IPS-20b (cell line): ENCODE data around the gene STAT3.
"Not testable (repeated sequence)": the region's sequence is repeated elsewhere in the genome, so short reads cannot be mapped to it uniquely, and the experiment has no call there.

Experiments
- H3K27ac ChIP-seq: one replicate; pipeline ENCODE4 v1.5.1; 2013; ENCODE audit warnings: low read length
- H3K27me3 ChIP-seq: 2 replicates; pipeline ENCODE4 v1.6.1; 2013; ENCODE audit warnings: mild to moderate bottlenecking, low read length, inconsistent platforms; ENCODE audit not compliant: insufficient read depth
- H3K36me3 ChIP-seq: 2 replicates; pipeline ENCODE4 v1.6.1; 2013; ENCODE audit warnings: low read depth, mild to moderate bottlenecking, inconsistent platforms, low read length, moderate library complexity; ENCODE audit not compliant: insufficient read depth
- H3K4me1 ChIP-seq: 2 replicates; pipeline ENCODE4 v1.6.1; 2013; ENCODE audit warnings: mild to moderate bottlenecking, control low read depth, inconsistent platforms, low read length, moderate library complexity; ENCODE audit not compliant: insufficient read depth
- H3K4me3 ChIP-seq: 2 replicates; pipeline ENCODE4 v1.5.1; 2013; ENCODE audit warnings: mild to moderate bottlenecking, low read length, inconsistent platforms
- H3K9ac ChIP-seq: 2 replicates; pipeline ENCODE4 v1.6.1; 2013; ENCODE audit warnings: low read depth, mild to moderate bottlenecking, inconsistent platforms, low read length, moderate library complexity
- H3K9me3 ChIP-seq: 2 replicates; pipeline ENCODE4 v1.6.1; 2013; ENCODE audit warnings: mild to moderate bottlenecking, low read depth, low read length, inconsistent platforms; ENCODE audit not compliant: insufficient read depth

Gene STAT3

DNA sequence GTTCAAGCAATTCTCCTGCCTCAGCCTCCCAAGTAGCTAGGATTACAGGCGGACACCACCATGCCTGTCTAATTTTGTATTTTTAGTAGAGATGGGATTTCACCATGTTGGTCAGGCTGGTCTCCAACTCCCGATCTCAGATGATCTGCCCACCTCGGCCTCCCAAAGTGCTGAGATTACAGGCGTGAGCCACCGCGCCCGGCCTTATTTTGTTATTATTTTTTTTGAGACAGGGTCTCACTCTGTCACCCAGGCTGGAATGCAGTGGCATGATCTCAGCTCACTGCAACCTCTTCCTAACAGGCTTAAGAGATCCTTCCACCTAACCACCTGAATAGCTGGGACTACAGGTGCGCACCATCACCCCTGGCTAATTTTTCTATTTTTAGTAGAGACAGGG lies 7.4 kb upstream of the STAT3 start:
- not testable (repeated sequence) for H3K27me3 ChIP-seq, H3K4me3 ChIP-seq, H3K9me3 ChIP-seq, H3K4me1 ChIP-seq, H3K36me3 ChIP-seq, H3K27ac ChIP-seq, H3K9ac ChIP-seq

DNA sequence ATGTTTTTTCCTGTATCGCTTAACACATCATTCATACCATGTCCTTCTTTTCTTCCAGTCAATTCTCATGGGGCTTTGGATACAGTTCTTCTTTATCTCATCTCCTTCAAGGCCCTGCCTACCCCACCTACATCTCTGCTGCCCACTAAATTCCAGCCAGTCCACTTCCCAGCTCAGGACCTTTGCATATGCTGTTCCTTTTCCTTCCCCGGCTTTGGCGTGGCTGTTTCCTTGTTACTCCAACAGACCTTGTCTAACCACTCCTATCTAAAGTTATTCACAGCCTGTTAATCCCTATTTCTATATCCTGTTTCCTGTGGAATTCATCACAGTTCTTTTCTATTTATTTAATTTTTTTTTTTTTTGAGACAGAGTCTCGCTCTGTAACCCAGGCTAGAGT lies 6.6 kb upstream of the STAT3 start:
- H3K9ac ChIP-seq: no peak overlapping the region
- H3K9me3 ChIP-seq: no peaks in the 10 kb centered on the region; the same call in 1 of the 2 replicates
- no peaks in the 10 kb centered on the region for H3K27me3 ChIP-seq
- peaks cover 3% of the 10 kb centered on the region; the same call in 1 of the 2 replicates for H3K4me1 ChIP-seq
- no peaks in the 10 kb centered on the region for H3K36me3 ChIP-seq
- no peak overlapping the region for H3K27ac ChIP-seq
- no peak overlapping the region for H3K4me3 ChIP-seq

DNA sequence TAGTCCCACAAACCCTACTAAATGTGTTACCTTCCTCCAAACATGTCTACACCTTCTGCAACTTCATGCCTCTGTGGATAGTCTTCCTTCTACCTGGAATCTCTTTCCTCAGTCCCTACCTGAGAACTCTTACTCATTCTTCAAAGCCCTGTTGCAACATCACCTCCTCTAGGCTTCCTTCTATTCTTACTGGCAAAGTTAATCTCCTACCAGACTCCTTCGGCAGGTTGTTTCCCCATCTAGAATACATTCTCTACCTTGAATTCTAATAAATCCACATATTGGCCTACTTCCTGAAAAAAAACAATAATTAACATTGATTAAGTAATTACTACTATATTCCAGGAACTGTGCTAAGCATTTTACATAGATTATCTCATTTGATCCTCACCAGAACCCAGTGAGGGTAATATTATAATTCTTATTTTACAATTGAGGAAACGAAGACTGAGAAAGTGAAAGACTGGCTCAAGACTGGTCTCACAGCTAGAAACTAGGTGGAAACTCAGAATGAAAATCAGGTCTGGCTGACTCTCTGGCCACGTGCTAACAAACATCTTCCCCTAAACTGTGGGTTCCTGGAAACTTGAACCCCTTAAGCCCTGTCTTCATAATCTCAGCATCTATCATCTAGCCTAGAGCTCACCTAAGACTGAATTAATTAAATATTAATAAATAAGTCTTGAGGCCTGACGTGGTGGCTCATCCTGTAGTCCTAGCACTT lies 4.6 kb upstream of the STAT3 start:
- peaks cover 10% of the 10 kb centered on the region; the same call in 1 of the 2 replicates for H3K4me1 ChIP-seq
- H3K27ac ChIP-seq: no peak overlapping the region
- H3K9ac ChIP-seq: no peak overlapping the region
- no peaks in the 10 kb centered on the region for H3K27me3 ChIP-seq
- H3K4me3 ChIP-seq: no peak overlapping the region
- H3K9me3 ChIP-seq: no peaks in the 10 kb centered on the region; the same call in 1 of the 2 replicates
- H3K36me3 ChIP-seq: no peaks in the 10 kb centered on the region

DNA sequence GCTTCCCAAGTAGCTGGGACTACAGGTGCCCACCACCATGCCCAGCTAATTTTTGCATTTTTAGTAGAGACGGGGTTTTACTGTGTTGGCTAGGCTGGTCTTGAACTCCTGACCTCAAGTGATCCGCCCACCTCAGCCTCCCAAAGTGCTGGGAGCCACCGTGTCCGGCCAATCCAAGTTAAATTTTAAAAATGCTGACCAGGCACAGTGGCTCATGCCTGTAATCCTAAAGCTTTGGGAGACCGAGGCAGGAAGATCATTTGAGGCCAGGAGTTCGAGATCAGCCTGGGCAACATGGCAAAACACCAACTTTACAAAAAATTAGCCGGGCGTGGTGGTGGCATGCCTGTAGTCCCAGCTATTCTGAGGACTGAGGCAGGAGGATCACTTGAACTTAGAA lies 3.2 kb upstream of the STAT3 start:
- H3K9me3 ChIP-seq, H3K4me3 ChIP-seq, H3K27ac ChIP-seq, H3K27me3 ChIP-seq, H3K9ac ChIP-seq, H3K36me3 ChIP-seq: not testable (repeated sequence)
- H3K4me1 ChIP-seq: peaks cover 15% of the 10 kb centered on the region; the same call in 1 of the 2 replicates

DNA sequence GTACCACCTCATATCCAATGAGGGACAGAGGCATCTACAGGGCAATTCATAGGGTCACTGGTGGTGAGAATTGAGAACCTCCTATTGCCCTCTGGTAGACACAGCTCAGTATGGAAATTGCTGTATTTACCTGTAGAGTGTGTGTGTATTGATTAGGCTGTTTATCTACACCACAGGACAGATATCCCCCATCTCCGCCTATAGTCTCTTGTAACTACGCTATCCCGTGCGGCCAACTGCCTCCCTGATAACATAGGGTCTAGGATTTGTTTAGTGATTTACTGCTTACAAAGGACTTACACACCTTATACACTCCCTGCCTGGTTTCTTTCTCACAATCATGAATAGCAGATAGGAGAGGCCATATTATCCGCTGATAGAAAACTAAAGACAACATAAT lies 1.7 kb upstream of the STAT3 start:
- peaks cover 15% of the 10 kb centered on the region; the same call in 1 of the 2 replicates for H3K4me1 ChIP-seq

DNA sequence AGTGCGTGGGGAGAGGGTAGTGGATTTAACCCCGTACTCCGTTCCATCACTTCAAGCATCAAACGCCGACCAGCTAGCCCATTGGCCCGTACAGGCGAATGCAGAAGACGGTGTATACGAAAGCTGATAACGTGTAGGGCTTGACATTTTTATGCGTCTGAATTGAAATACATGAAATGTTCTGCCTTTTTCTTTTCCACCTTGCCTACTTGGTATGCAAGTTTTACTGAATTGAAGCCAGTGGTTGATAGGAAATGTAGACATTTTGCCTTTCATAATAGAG lies 834 bp upstream of the STAT3 start:
- Histone ChIP-seq H3K27me3 (no peaks in the 10 kb centered on the region), H3K27ac (no peak overlapping the region), H3K36me3 (no peaks in the 10 kb centered on the region), H3K4me3 (peak overlapping the region; percentile 65), H3K9ac (peak overlapping the region; percentile 76; the same call in 1 of the 2 replicates), H3K4me1 (peaks cover 15% of the 10 kb centered on the region; the same call in 1 of the 2 replicates), H3K9me3 (no peaks in the 10 kb centered on the region)

More for the DNA sequence above, 1.7 kb upstream of the STAT3 start:
- Histone ChIP-seq H3K36me3 (no peaks in the 10 kb centered on the region), H3K27me3 (no peaks in the 10 kb centered on the region), H3K4me3 (no peak overlapping the region), H3K9ac (0 out of 2 replicates have a peak overlapping the region, but pooled peaks have one; percentile 3), H3K27ac (no peak overlapping the region), H3K9me3 (no peaks in the 10 kb centered on the region; the same call in 1 of the 2 replicates)

DNA sequence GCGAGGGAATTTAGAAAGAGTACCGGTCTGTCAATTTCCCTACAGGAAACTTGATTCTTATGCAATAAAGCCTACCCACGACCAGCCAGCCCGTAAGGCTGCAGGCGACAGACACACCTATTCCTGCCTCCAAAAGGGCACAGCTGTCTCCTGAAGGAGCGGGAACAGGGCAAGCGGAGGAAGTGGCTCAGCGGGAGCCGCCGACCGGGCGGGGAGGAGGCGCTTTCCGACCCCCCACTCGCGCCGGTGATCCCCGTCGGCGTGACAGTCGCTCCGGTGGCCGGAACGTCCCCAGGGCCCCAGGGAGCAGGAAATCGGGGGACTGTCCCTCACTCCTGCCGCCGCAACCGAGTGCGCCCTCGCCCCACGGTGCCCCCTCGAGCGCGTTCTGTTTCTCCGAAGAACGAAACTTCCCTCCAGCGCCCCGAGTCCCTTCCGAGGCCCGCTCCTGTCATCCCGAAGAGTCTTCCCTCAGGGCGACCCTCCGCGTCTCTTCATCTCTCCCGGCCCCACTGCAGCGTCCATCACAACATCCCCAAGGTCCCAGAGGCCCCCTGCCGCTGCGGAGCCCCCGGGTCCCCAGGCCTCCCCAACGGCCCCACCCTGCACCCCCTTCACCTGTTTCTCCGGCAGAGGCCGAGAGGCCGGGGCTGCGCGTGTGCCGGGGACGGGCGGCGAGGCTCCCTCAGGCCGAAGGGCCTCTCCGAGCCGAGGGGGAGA lies 421 bp downstream of the STAT3 start:
- peaks cover 6% of the 10 kb centered on the region; the same call in 1 of the 2 replicates for H3K36me3 ChIP-seq
- peak overlapping the region; percentile 82 for H3K9ac ChIP-seq
- no peak overlapping the region for H3K27ac ChIP-seq
- no peaks in the 10 kb centered on the region for H3K27me3 ChIP-seq
- peaks cover 15% of the 10 kb centered on the region; the same call in 1 of the 2 replicates for H3K4me1 ChIP-seq
- peak overlapping the region; percentile 92 for H3K4me3 ChIP-seq
- H3K9me3 ChIP-seq: no peaks in the 10 kb centered on the region

DNA sequence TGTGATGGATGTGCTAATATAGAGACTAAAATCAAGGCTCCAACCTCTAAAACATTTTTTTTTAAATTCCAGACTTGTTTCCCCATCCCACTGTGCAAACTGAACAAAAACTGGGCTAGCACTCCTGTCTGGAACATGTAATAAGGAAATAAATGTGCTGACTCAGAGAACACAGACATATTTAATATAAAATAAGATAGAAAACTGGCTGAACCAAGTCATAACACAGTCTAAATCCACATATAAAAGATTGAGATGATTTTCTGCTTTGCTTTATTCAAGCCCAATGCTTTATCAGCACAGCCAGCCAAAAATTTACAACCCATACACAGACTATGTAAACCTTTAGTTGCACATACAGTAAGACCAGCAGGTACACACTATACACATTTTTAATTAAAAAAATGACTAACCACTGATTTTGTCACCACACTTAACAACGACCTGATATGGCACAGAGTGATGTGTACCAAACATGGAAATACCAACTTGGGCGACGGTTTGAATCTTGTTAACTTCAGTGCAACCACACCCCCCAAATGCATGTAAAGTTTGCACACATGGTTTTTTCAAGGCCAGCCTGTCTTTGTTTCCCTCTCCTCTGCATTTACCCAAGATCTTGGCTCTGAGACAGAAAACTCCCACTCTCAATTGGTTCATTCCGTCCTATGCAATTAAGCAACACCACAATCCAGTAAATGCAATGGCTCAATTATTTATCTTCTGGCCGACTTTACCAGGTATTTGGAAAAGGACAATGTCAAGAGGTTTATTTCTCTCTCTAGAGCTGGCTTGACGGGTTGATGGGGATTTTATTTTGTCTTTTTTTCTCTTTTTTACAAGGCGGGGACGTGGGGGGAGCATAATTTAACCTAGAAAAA lies 1.2 kb downstream of the STAT3 start:
- Histone ChIP-seq H3K27me3 (no peaks in the 10 kb centered on the region), H3K27ac (no peak overlapping the region), H3K4me3 (peak overlapping the region; percentile 92), H3K36me3 (peaks cover 6% of the 10 kb centered on the region; the same call in 1 of the 2 replicates), H3K9ac (peak overlapping the region; percentile 82), H3K4me1 (peaks cover 15% of the 10 kb centered on the region; the same call in 1 of the 2 replicates), H3K9me3 (no peaks in the 10 kb centered on the region)

DNA sequence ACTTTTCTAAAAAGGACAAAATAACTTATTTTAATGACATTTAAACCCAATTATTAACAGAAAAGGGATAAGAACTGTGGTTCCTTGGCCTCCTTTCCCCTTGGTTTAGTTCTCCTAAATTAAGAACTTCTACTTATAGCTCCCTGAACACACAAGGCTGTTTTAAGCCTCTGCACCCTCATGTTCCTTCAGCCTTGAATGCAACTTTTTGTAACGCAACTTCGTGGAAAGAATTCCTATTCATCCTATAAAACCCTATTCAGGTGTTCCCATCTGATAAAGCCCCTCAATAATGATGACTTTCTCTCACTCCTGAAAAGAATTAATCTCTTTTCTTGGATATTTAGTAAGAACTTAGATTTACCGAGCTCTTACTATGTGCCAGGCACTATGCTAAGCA lies 6.3 kb downstream of the STAT3 start:
- H3K27ac ChIP-seq: no peak overlapping the region
- H3K36me3 ChIP-seq: peaks cover 11% of the 10 kb centered on the region
- H3K4me1 ChIP-seq: peaks cover 20% of the 10 kb centered on the region
- no peak overlapping the region for H3K4me3 ChIP-seq
- H3K9me3 ChIP-seq: no peaks in the 10 kb centered on the region
- H3K27me3 ChIP-seq: no peaks in the 10 kb centered on the region
- no peak overlapping the region for H3K9ac ChIP-seq

DNA sequence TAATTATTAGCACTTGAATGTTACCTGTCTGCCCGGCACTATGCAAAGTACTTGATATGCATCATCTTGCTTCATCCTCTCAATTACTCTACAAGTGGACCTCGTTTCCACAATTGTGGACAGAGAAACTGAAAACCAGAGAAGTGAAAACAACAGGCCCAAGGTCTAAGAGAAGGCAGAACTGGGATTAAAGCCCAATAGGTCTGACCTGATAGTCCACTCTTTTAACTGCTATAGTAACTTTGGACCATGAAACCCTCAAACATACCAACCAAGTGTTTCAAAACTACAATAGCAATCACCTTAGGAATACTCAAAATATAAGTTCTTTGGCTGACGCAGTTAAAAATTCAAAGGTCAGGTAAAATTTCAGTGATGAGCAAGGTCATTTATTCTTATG lies 7.3 kb downstream of the STAT3 start:
- peaks cover 18% of the 10 kb centered on the region for H3K4me1 ChIP-seq
- no peak overlapping the region for H3K27ac ChIP-seq
- no peak overlapping the region for H3K4me3 ChIP-seq
- H3K9me3 ChIP-seq: no peaks in the 10 kb centered on the region
- H3K27me3 ChIP-seq: no peaks in the 10 kb centered on the region
- no peak overlapping the region for H3K9ac ChIP-seq
- H3K36me3 ChIP-seq: peaks cover 11% of the 10 kb centered on the region

DNA sequence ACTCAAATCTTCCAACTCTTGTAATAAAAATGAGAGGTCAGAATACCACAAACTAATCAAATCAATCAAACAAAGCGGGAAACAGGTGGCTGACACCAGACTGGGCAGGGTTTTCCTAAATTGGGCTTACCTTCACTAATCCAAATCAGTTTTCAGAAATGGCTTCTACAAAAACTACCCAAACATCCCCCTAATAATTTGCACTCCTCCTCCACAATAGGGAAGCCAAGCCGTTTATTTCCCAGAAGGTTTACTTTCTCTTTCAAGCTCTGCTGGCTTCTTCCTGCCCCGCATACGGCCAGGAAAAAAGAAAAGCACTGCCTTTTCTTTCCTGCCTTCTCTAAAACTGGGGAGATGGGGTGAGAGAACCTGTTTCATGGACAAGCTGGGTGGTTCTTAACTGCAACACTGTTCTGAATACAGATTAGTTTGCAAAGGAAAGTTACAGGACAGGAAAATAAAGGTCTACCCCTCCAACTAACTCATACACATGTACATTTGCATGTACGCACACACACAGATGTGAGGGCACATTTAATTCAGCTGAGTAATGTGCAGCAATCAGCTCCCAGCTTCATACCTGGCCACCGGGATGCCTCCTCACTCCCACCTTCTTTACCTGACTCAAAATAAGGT lies 9.2 kb downstream of the STAT3 start:
- Histone ChIP-seq H3K36me3 (peaks cover 11% of the 10 kb centered on the region), H3K4me1 (peaks cover 18% of the 10 kb centered on the region), H3K4me3 (peak overlapping the region; percentile 20; the same call in 1 of the 2 replicates), H3K27ac (peak overlapping the region; percentile 69), H3K27me3 (no peaks in the 10 kb centered on the region), H3K9ac (peak overlapping the region; percentile 54; the same call in 1 of the 2 replicates), H3K9me3 (no peaks in the 10 kb centered on the region)
